ENCODE measurements around the gene STEAP4. TPM values are rescaled to one million over a fixed set of nuclear protein-coding genes. Genes with fewer than 3 reads are reported as not detected.

STEAP4 gene
- total and polyA plus RNA-seq, 4 donors = 3.7 to 43.8 (median 12.8) TPM

- Histone ChIP-seq H3K4me1 (ENCODE audit: control insufficient read depth in 4 of 4, insufficient read depth in 4 of 4, low read length in 3 of 4) (no peaks in the 10 kb centered on the region), H3K27ac (ENCODE audit: low read depth in 1 of 2, low read length in 2 of 2) (no peak overlapping the region), H3K36me3 (ENCODE audit: control insufficient read depth in 4 of 4, insufficient read depth in 3 of 4, low read depth in 1 of 4, low read length in 3 of 4) (no peaks in the 10 kb centered on the region), H3K9ac (ENCODE audit: low read depth in 1 of 2, low read length in 2 of 2) (no peak overlapping the region), H3K9me3 (ENCODE audit: control insufficient read depth in 4 of 4, low read length in 3 of 4) (no peaks in the 10 kb centered on the region), H3K27me3 (ENCODE audit: control insufficient read depth in 4 of 4, insufficient read depth in 4 of 4, low read length in 3 of 4) (no peaks in the 10 kb centered on the region), H3K4me3 (ENCODE audit: low read depth in 1 of 3, low read length in 3 of 3) (no peak overlapping the region)
- TF ChIP-seq RXRA (IDR thresholded peaks at IDR 0.05) = peak; percentile 61 to 81
- peak; percentile 80 for TF ChIP-seq NR2F2 (IDR thresholded peaks at IDR 0.05)
- TF ChIP-seq SP1 (IDR thresholded peaks at IDR 0.05) = peak; percentile 57
- TF ChIP-seq EGR1 (IDR thresholded peaks at IDR 0.05; ENCODE audit: low read depth in 2 of 2) = no peak
- WGBS = 82% methylated on average over 10 of the region's 10 CpGs
- no peak for DNase-seq (ENCODE audit: low spot score)
These were observed 23.1 kb upstream of the STEAP4 start for GRCh38 chr7:88329532-88330463.

- TF ChIP-seq RXRA (IDR thresholded peaks at IDR 0.05) (no peak), HNF4G (IDR thresholded peaks at IDR 0.05) (no peak), NR2F2 (IDR thresholded peaks at IDR 0.05) (no peak), SP1 (IDR thresholded peaks at IDR 0.05) (no peak), TAF1 (conservative IDR thresholded peaks at IDR 0.05) (no peak), GABPA (IDR thresholded peaks at IDR 0.05 in 1 of 2, conservative IDR thresholded peaks at IDR 0.05 in 1 of 2) (no peak), JUND (IDR thresholded peaks at IDR 0.05) (no peak), RAD21 (IDR thresholded peaks at IDR 0.05) (no peak), FOXA1 (IDR thresholded peaks at IDR 0.05) (no peak), YY1 (IDR thresholded peaks at IDR 0.05) (no peak), FOXA2 (IDR thresholded peaks at IDR 0.05) (no peak), ZBTB33 (IDR thresholded peaks at IDR 0.05) (no peak), EGR1 (IDR thresholded peaks at IDR 0.05; ENCODE audit: low read depth in 2 of 2) (no peak), HNF4A (conservative IDR thresholded peaks at IDR 0.05) (no peak)
- no peak overlapping the region for H3K27ac ChIP-seq (ENCODE audit: low read depth in 1 of 2, low read length in 2 of 2)
- no peak overlapping the region for H3K9ac ChIP-seq (ENCODE audit: low read depth in 1 of 2, low read length in 2 of 2)
- H3K4me1 ChIP-seq (ENCODE audit: control insufficient read depth in 4 of 4, insufficient read depth in 4 of 4, low read length in 3 of 4) = no peaks in the 10 kb centered on the region
- H3K27me3 ChIP-seq (ENCODE audit: control insufficient read depth in 4 of 4, insufficient read depth in 4 of 4, low read length in 3 of 4) = no peaks in the 10 kb centered on the region
- DNase-seq (ENCODE audit: low spot score) = no peak
- no peaks in the 10 kb centered on the region for H3K36me3 ChIP-seq (ENCODE audit: control insufficient read depth in 4 of 4, insufficient read depth in 3 of 4, low read depth in 1 of 4, low read length in 3 of 4)
- H3K4me3 ChIP-seq (ENCODE audit: low read depth in 1 of 3, low read length in 3 of 3) = no peak overlapping the region
- H3K9me3 ChIP-seq (ENCODE audit: control insufficient read depth in 4 of 4, low read length in 3 of 4) = no peaks in the 10 kb centered on the region
These were observed 22.1 kb upstream of the STEAP4 start for GRCh38 chr7:88328787-88329186.

- Histone ChIP-seq H3K27me3 (ENCODE audit: control insufficient read depth in 4 of 4, insufficient read depth in 4 of 4, low read length in 3 of 4) (no peaks in the 10 kb centered on the region), H3K27ac (ENCODE audit: low read depth in 1 of 2, low read length in 2 of 2) (no peak overlapping the region), H3K9ac (ENCODE audit: low read depth in 1 of 2, low read length in 2 of 2) (no peak overlapping the region), H3K9me3 (ENCODE audit: control insufficient read depth in 4 of 4, low read length in 3 of 4) (no peaks in the 10 kb centered on the region), H3K36me3 (ENCODE audit: control insufficient read depth in 4 of 4, insufficient read depth in 3 of 4, low read depth in 1 of 4, low read length in 3 of 4) (no peaks in the 10 kb centered on the region), H3K4me1 (ENCODE audit: control insufficient read depth in 4 of 4, insufficient read depth in 4 of 4, low read length in 3 of 4) (peaks cover 0 to 2% (median 0%) of the 10 kb centered on the region in 4 donors), H3K4me3 (ENCODE audit: low read depth in 1 of 3, low read length in 3 of 3) (no peak overlapping the region)
- TF ChIP-seq GABPA (IDR thresholded peaks at IDR 0.05 in 1 of 2, conservative IDR thresholded peaks at IDR 0.05 in 1 of 2) = no peak
- no peak for TF ChIP-seq RAD21 (IDR thresholded peaks at IDR 0.05)
- no peak for TF ChIP-seq JUND (IDR thresholded peaks at IDR 0.05)
- no peak for TF ChIP-seq RXRA (IDR thresholded peaks at IDR 0.05)
- 91% methylated on average over 4 of the region's 4 CpGs for WGBS
- DNase-seq (ENCODE audit: low spot score) = no peak
These were observed 18.0 kb upstream of the STEAP4 start for GRCh38 chr7:88324699-88325098.

All from liver (tissue), 9 donors.